ENCODE measurements around the gene CYP11A1.

DNA sequence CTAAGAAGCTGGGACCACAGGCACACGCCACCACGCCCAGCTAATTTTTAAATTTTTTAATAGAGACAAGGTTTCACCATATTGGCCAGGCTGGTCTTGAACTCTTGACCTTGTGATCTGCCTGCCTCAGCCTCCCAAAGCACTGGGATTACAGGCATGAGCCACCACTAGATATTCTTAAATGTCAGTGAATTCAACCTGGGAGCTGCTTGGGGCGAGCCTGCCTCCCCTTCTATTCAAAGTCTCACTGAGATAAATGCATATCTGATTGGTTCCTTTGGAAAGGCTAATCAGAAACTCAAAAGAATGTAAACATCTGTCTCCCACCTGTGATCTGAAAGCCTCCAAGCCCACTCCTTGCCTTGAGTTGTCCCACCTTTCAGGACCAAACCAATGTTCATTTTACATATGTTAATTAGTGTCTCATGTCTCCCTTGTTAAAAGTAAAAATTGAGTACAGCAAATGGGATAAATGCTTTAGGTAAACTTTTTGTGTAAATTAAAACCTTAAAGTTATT is 15.0 kb downstream of the CYP11A1 start:
- TF ChIP-seq, protein P1, sequence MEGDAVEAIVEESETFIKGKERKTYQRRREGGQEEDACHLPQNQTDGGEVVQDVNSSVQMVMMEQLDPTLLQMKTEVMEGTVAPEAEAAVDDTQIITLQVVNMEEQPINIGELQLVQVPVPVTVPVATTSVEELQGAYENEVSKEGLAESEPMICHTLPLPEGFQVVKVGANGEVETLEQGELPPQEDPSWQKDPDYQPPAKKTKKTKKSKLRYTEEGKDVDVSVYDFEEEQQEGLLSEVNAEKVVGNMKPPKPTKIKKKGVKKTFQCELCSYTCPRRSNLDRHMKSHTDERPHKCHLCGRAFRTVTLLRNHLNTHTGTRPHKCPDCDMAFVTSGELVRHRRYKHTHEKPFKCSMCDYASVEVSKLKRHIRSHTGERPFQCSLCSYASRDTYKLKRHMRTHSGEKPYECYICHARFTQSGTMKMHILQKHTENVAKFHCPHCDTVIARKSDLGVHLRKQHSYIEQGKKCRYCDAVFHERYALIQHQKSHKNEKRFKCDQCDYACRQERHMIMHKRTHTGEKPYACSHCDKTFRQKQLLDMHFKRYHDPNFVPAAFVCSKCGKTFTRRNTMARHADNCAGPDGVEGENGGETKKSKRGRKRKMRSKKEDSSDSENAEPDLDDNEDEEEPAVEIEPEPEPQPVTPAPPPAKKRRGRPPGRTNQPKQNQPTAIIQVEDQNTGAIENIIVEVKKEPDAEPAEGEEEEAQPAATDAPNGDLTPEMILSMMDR (IDR thresholded peaks at IDR 0.05): no peak
- TF ChIP-seq POLR2AphosphoS5 (IDR thresholded peaks at IDR 0.05): no peak
- no peak for TF ChIP-seq POLR2A (IDR thresholded peaks at IDR 0.05)

Data from breast epithelium (tissue), 3 donors.